ENCODE measurements around the gene CD48.

The CD48 gene, protein sequence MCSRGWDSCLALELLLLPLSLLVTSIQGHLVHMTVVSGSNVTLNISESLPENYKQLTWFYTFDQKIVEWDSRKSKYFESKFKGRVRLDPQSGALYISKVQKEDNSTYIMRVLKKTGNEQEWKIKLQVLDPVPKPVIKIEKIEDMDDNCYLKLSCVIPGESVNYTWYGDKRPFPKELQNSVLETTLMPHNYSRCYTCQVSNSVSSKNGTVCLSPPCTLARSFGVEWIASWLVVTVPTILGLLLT

GRCh38 chr1:160711602-160712311 is at the start of gene CD48:
Gene CD48, minus strand, starts transcription at chr1:160711822. Its CDS starts 59 bp downstream, at chr1:160711763.
- Histone ChIP-seq H3K27ac (ENCODE audit: low read depth, low read length) (no peak within 1 kb of the TSS), H4K20me1 (ENCODE audit: control insufficient read depth, insufficient read depth, low read depth, low read length) (no peaks in the 10 kb centered on the region), H3K36me3 (ENCODE audit: control insufficient read depth, low read length) (no peaks in the 10 kb centered on the region), H3K9me3 (ENCODE audit: control insufficient read depth, insufficient read depth, low read length) (no peaks in the 10 kb centered on the region), H3K4me2 (ENCODE audit: low read length) (peak within 1 kb of the TSS; percentile 65), H3K4me3 (ENCODE audit: low read length) (peak within 1 kb of the TSS; percentile 55), H3K79me2 (ENCODE audit: control insufficient read depth, low read length) (no peaks in the 10 kb centered on the region), H3K4me1 (ENCODE audit: control insufficient read depth, low read length) (peaks cover 62% of the 10 kb centered on the region), H3F3A (ENCODE audit: control insufficient read depth, insufficient read depth) (0 out of 2 replicates have a peak, but pooled peaks cover 2% of the 10 kb centered on the region), H3K9me2 (replicated peaks; ENCODE audit: control insufficient read depth, low read length) (no peaks in the 10 kb centered on the region), H3K27me3 (ENCODE audit: control insufficient read depth, low read length) (no peaks in the 10 kb centered on the region; the same call in 1 of the 2 replicates)
- no peak for TF ChIP-seq CTCF (IDR thresholded peaks at IDR 0.05; ENCODE audit: low read depth, low read length, poor library complexity, severe bottlenecking)
- TF ChIP-seq EZH2phosphoT487 (IDR thresholded peaks at IDR 0.05; ENCODE audit: borderline replicate concordance, low read length), result no peak

- no peaks in the 10 kb centered on the region for H3K4me1 ChIP-seq (ENCODE audit: control insufficient read depth, low read length)
- H3K79me2 ChIP-seq (ENCODE audit: control insufficient read depth, low read length), result no peaks in the 10 kb centered on the region
- H3K9me3 ChIP-seq (ENCODE audit: control insufficient read depth, insufficient read depth, low read length), result no peaks in the 10 kb centered on the region
- no peak overlapping the region for H3K4me2 ChIP-seq (ENCODE audit: low read length)
- H3K36me3 ChIP-seq (ENCODE audit: control insufficient read depth, low read length), result no peaks in the 10 kb centered on the region
- TF ChIP-seq CTCF (IDR thresholded peaks at IDR 0.05; ENCODE audit: low read depth, low read length, poor library complexity, severe bottlenecking) (no peak), EZH2phosphoT487 (IDR thresholded peaks at IDR 0.05; ENCODE audit: borderline replicate concordance, low read length) (no peak)
- H3K27me3 ChIP-seq (ENCODE audit: control insufficient read depth, low read length), result no peaks in the 10 kb centered on the region
- H3F3A ChIP-seq (ENCODE audit: control insufficient read depth, insufficient read depth), result no peaks in the 10 kb centered on the region
- no peak overlapping the region for H3K27ac ChIP-seq (ENCODE audit: low read depth, low read length)
- H3K9me2 ChIP-seq (replicated peaks; ENCODE audit: control insufficient read depth, low read length), result no peaks in the 10 kb centered on the region
- H4K20me1 ChIP-seq (ENCODE audit: control insufficient read depth, insufficient read depth, low read depth, low read length), result no peaks in the 10 kb centered on the region
- no peak overlapping the region for H3K4me3 ChIP-seq (ENCODE audit: low read length)
Measured at GRCh38 chr1:160761046-160761445, 49.4 kb upstream of the CD48 start.

DNA sequence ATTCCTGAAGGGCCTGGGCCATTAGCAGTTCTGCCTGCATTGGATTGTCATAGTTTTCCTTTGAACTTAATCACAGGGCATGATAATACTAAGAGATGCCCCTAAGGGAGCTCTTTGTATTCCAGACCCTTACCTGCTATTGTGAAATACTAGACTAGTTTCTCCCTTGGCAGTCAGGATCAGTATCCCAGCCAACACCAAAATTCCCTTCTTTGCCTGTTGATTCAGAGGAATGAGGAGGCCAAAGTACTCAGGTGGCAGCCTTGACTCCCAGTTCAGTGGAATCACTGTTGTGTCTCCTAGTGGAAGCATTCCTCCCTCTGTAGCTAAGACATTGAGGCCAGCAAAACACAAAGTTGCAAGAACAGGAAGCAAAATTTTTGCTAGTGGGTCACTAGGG is 48.1 kb upstream of the CD48 start:
- Histone ChIP-seq H3K4me1 (ENCODE audit: control insufficient read depth, low read length) (no peaks in the 10 kb centered on the region), H3K79me2 (ENCODE audit: control insufficient read depth, low read length) (no peaks in the 10 kb centered on the region)

More for the DNA sequence above, 48.1 kb upstream of the CD48 start:
- H3F3A ChIP-seq (ENCODE audit: control insufficient read depth, insufficient read depth), result no peaks in the 10 kb centered on the region
- no peak overlapping the region for H3K4me2 ChIP-seq (ENCODE audit: low read length)
- H3K27ac ChIP-seq (ENCODE audit: low read depth, low read length), result no peak overlapping the region
- no peaks in the 10 kb centered on the region for H4K20me1 ChIP-seq (ENCODE audit: control insufficient read depth, insufficient read depth, low read depth, low read length)
- no peaks in the 10 kb centered on the region for H3K36me3 ChIP-seq (ENCODE audit: control insufficient read depth, low read length)
- H3K9me3 ChIP-seq (ENCODE audit: control insufficient read depth, insufficient read depth, low read length), result no peaks in the 10 kb centered on the region
- no peak for TF ChIP-seq CTCF (IDR thresholded peaks at IDR 0.05; ENCODE audit: low read depth, low read length, poor library complexity, severe bottlenecking)
- TF ChIP-seq EZH2phosphoT487 (IDR thresholded peaks at IDR 0.05; ENCODE audit: borderline replicate concordance, low read length), result no peak
- H3K9me2 ChIP-seq (replicated peaks; ENCODE audit: control insufficient read depth, low read length), result no peaks in the 10 kb centered on the region
- H3K4me3 ChIP-seq (ENCODE audit: low read length), result no peak overlapping the region
- H3K27me3 ChIP-seq (ENCODE audit: control insufficient read depth, low read length), result no peaks in the 10 kb centered on the region

Measured in DOHH2 (cell line).